Activated CD8-positive, alpha-beta memory T cell treated with anti-CD3 and anti-CD28 coated beads, Interleukin-2, amount 50 U/mL, for 4 hours (primary cell): Measurements from ENCODE around the gene TEPSIN.

Experiments
- DNase-seq: peaks from one replicate; pipeline ENCODE4 v3.0.0-alpha.2; 2020

TEPSIN gene

GRCh38 chr17:81219476-81220180, 19.2 kb downstream of the TEPSIN start:
- DNase-seq = no peak

GRCh38 chr17:81218991-81219390, 19.9 kb downstream of the TEPSIN start:
- no peak for DNase-seq

- DNase-seq = no peak
Observed at GRCh38 chr17:81218459-81218858, 20.4 kb downstream of the TEPSIN start.

- no peak for DNase-seq
Observed at GRCh38 chr17:81217491-81217890, 21.4 kb downstream of the TEPSIN start.

- DNase-seq = no peak
Observed at GRCh38 chr17:81213978-81214377, 24.9 kb downstream of the TEPSIN start.

- DNase-seq = no peak
Observed at GRCh38 chr17:81212365-81212764, 26.5 kb downstream of the TEPSIN start.

- no peak for DNase-seq
Observed at GRCh38 chr17:81210868-81211267, 28.0 kb downstream of the TEPSIN start.

GRCh38 chr17:81210466-81210865, 28.4 kb downstream of the TEPSIN start:
- DNase-seq = no peak

- DNase-seq = no peak
Observed at GRCh38 chr17:81209141-81209540, 29.7 kb downstream of the TEPSIN start.

GRCh38 chr17:81208651-81209050, 30.2 kb downstream of the TEPSIN start:
- DNase-seq = no peak

- DNase-seq = no peak
Observed at GRCh38 chr17:81207610-81208581, 31.0 kb downstream of the TEPSIN start.

GRCh38 chr17:81206657-81207056, 32.2 kb downstream of the TEPSIN start:
- DNase-seq = no peak

GRCh38 chr17:81206166-81206565, 32.7 kb downstream of the TEPSIN start:
- DNase-seq = no peak

GRCh38 chr17:81204578-81204977, 34.3 kb downstream of the TEPSIN start:
- DNase-seq = no peak

- no peak for DNase-seq
Observed at GRCh38 chr17:81203136-81203535, 35.7 kb downstream of the TEPSIN start.

GRCh38 chr17:81202318-81202717, 36.5 kb downstream of the TEPSIN start:
- no peak for DNase-seq

GRCh38 chr17:81200695-81201580, 37.9 kb downstream of the TEPSIN start:
- no peak for DNase-seq

- DNase-seq = no peak
Observed at GRCh38 chr17:81200201-81200600, 38.7 kb downstream of the TEPSIN start.

GRCh38 chr17:81199482-81199830, 39.4 kb downstream of the TEPSIN start:
- no peak for DNase-seq

- DNase-seq = no peak
Observed at GRCh38 chr17:81198826-81199481, 39.9 kb downstream of the TEPSIN start.

GRCh38 chr17:81197831-81198490, 40.9 kb downstream of the TEPSIN start:
- DNase-seq = no peak

- DNase-seq = no peak
Observed at GRCh38 chr17:81197409-81197795, 41.5 kb downstream of the TEPSIN start.
